ENCODE data around the gene UGT1A1.

GRCh38 chr2:233793465-233794127 is 33.5 kb downstream of the UGT1A1 start:
- no peak for TF ChIP-seq MYC (IDR thresholded peaks at IDR 0.05; ENCODE audit: low read depth, low read length)
- TF ChIP-seq, protein P1, sequence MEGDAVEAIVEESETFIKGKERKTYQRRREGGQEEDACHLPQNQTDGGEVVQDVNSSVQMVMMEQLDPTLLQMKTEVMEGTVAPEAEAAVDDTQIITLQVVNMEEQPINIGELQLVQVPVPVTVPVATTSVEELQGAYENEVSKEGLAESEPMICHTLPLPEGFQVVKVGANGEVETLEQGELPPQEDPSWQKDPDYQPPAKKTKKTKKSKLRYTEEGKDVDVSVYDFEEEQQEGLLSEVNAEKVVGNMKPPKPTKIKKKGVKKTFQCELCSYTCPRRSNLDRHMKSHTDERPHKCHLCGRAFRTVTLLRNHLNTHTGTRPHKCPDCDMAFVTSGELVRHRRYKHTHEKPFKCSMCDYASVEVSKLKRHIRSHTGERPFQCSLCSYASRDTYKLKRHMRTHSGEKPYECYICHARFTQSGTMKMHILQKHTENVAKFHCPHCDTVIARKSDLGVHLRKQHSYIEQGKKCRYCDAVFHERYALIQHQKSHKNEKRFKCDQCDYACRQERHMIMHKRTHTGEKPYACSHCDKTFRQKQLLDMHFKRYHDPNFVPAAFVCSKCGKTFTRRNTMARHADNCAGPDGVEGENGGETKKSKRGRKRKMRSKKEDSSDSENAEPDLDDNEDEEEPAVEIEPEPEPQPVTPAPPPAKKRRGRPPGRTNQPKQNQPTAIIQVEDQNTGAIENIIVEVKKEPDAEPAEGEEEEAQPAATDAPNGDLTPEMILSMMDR (IDR thresholded peaks at IDR 0.05; ENCODE audit: extremely low read depth in 1 of 2, insufficient read depth in 1 of 2, low read depth in 1 of 2, low read length in 2 of 2) = no peak
- TF ChIP-seq EZH2 (IDR thresholded peaks at IDR 0.05; ENCODE audit: borderline replicate concordance, low read depth, low read length, severe bottlenecking) = no peak

Data from endothelial cell of umbilical vein (primary cell).